NCI-H69 (cell line): ENCODE results near the gene TTC28.
"Not testable (repeated sequence)": the region's sequence is repeated elsewhere in the genome, so short reads cannot be mapped to it uniquely, and the experiment has no call there.

Source experiments
- DNase-seq: peaks from one replicate; lab custom pipeline; 2025; lab: John Stamatoyannopoulos, UW

The TTC28 gene

DNA sequence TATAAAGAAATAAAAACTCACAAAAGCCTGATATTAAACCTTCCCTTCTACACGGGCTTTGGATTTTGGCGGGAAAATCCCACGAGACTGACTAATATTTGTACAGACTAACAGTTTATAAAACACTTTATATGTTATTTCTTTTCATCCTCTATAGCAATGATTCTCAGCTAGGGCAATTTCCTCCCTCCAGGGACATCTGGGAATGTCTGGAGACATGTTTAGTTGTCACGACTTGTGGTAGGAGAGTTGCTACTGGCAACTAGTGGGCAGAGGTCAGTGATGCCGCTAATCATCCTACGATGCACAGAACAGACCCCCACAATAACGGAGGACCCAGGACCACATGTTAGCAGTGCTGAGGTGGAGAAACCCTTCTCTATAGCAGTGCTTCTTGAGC, 455.8 kb downstream of the TTC28 start:
- peak; percentile 22 for DNase-seq

GRCh38 chr22:28222976-28223745, 456.5 kb downstream of the TTC28 start:
- peak; percentile 81 for DNase-seq

DNA sequence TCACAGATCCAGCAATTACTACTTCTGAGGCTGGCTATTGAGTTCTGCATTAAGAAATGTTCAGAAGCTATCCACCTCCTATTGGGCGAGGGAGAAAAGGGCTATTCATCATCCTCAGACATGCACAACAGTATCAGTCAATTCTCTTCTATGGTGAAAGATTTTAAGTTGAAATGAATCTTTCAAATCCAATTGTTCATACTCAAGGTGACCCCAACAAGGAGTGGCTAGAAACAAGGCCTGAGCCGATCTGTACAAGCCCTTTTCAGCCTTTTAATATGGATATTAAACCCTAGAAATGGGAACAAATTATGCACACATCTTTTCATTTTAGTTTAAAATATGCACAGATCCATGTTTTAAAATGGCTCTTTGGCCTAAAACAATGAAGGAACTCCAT, 457.1 kb downstream of the TTC28 start:
- peak; percentile 77 for DNase-seq

DNA sequence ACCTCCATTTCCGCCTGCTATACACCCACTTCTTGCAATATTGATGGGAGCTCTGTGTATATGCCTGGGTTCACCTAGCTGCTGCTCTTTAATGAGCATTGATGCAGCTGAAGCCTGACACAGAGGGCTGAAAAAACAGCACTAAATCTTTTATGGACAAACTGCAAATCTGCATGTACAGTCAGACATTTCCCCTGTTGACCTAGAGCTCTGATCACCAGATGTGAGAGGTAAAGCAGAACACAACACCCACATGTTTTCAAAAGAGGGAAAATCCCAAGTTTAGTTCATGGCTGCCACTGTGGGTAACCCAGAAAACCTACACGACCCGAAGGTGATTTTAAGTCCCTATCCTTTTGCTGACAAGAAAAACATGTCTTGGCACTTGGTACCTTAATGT, 457.6 kb downstream of the TTC28 start:
- DNase-seq = peak; percentile 52

GRCh38 chr22:28220626-28221363, 458.8 kb downstream of the TTC28 start:
- DNase-seq = no peak

GRCh38 chr22:28217277-28217676, 462.4 kb downstream of the TTC28 start:
- no peak for DNase-seq

- not testable (repeated sequence) for DNase-seq
These were observed 464.9 kb downstream of the TTC28 start for GRCh38 chr22:28214750-28215149.

- not testable (repeated sequence) for DNase-seq
These were observed 470.2 kb downstream of the TTC28 start for GRCh38 chr22:28209457-28209856.

DNA sequence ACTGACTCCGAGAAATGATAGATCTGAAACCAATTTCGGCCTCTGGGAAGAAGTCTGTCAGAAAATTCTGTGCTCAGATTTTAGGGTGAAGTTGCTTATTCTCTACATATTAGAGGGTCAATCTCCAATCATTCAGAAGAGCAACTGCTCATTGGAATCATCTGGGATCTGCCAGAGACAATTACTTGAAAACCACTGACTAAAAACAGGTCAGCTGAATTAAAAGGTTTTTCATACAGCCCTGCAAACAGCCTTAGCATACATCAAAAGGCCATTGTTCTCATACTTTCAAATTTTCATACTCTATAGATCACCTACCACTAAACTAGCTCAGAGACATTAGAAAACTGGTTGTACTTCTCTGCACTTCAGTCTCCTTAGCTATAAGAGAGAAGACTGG, 470.9 kb downstream of the TTC28 start:
- no peak for DNase-seq

GRCh38 chr22:28208036-28208435, 471.6 kb downstream of the TTC28 start:
- DNase-seq = peak; percentile 45

DNA sequence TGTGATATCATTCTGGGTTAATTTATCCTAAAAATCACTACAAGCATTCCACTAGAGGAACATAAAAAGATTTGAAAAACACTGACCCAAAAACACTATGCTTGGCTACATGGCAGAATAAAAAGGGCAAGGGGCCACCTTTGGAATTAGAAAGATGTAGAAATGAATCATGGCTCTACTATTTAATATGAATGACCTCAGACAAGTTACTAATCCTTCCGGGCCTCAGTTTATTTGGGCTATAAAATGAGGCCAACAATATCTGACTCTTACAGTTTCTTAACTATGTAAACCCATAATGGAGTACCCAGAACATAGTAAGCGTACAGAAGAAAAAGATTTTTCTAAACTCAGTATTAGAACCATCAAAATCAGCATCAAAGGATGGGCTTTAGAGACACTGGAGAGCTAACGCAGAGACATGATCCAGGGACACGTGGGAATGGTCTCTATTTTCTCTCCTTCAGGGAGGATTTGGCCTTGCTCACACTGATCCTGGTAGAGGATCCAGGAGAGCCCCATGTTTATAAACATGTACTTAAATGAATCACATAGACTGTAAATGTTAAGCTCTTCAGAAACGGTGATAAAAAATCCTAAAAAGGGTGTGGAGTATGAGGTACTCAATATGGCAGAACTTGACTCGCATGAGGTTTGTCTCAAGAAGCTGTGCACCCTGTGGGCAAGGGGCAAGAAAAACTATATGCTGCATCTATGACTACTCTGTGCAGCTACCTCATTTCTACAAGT, 472.2 kb downstream of the TTC28 start:
- DNase-seq = no peak

GRCh38 chr22:28205926-28206325, 473.7 kb downstream of the TTC28 start:
- DNase-seq = peak; percentile 15

GRCh38 chr22:28204382-28204781, 475.3 kb downstream of the TTC28 start:
- DNase-seq = no peak

GRCh38 chr22:28203286-28203685, 476.4 kb downstream of the TTC28 start:
- no peak for DNase-seq

DNA sequence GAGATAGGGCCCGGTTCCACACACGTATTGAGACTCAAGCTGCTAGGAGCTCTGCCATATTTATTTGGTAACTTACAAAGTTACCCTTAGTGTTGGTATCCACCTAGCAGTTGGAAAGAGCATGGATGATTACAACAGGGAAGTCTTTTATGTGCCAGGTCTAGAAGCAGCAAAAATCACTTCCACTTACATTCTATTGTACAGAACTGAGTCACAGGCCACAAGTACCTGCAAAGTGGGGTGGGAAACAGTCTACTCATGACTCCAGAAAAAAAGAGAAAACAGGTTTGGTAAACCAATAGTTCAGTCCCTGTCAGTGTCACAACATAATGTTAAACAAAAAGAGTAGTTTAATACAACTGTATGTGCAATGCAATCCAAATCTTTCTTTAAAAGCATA, 480.9 kb downstream of the TTC28 start:
- no peak for DNase-seq

- peak; percentile 63 for DNase-seq
These were observed 488.1 kb downstream of the TTC28 start for GRCh38 chr22:28191571-28191970.

DNA sequence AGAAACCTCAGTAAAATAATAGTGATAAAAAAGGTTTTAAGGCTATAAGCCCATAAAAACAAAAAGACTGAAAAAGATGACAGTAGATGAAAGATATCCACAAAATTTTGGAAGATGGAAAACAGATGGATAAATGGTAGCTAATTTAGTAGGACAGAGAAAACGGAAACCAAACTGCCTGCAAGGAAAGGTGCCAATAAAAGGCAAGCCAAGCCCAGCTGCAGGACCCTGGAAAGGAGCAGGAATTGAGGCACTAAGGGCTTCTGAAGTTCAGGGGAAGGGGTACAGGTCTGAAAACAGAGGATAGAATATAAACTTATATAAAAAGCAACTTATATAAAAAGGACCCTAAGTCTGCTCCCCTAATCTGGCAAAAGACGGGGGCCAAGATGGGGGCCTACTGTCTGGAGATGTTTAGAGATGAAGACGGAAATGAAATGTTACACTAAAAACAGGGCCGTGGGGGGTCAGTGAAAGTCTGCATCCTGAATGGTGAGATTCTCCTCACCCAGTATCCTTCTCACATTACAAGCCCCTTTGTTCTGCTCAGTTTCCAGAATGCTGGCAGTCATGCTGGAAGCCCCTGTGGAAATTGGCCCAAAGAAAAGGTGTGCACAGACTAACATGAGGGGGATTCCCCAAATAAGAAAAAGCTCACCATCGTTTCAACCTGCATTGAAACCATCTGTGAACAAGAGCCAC, 491.3 kb downstream of the TTC28 start:
- peak; percentile 78 for DNase-seq

GRCh38 chr22:28187612-28188011, 492.0 kb downstream of the TTC28 start:
- DNase-seq = peak; percentile 86

GRCh38 chr22:28186641-28187040, 493.0 kb downstream of the TTC28 start:
- no peak for DNase-seq

DNA sequence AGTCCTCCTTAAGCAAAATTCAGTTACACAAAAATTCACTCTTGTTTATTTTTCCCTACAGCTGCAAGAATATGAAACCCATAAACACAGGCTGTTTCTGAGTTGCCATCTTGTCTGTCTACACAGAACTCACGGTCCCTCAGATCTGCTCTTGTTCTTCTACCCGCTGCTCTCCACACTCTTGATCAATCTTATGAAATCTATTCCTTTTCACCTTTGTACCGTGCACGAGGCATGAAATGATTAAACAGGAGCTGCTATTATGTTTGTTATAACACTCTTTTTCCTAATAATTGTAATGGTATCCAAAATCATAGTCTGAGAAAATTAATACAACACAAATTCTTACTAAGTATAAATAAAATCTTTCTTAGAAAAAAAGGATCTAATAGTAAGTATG, 494.5 kb downstream of the TTC28 start:
- DNase-seq = no peak

- peak; percentile 90 for DNase-seq
These were observed 496.4 kb downstream of the TTC28 start for GRCh38 chr22:28183078-28183860.
